GM19397 (cell line): Measurements from ENCODE around the gene PPP1R12B.
"Not testable (repeated sequence)": the region's sequence is repeated elsewhere in the genome, so short reads cannot be mapped to it uniquely, and the experiment has no call there.

Source experiments
- ATAC-seq: cut with Tn5 transposase; IDR thresholded peaks from one replicate; pipeline ENCODE4 v1.9.1; 2021; ENCODE audit warnings: mild to moderate bottlenecking, moderate library complexity; ENCODE audit not compliant: unreplicated experiment

Gene PPP1R12B

GRCh38 chr1:202480640-202481039 is 132.1 kb downstream of the PPP1R12B start:
- not testable (repeated sequence) for ATAC-seq

GRCh38 chr1:202483362-202483761 is 134.9 kb downstream of the PPP1R12B start:
- ATAC-seq, result not testable (repeated sequence)

- ATAC-seq, result not testable (repeated sequence)
These were observed 135.5 kb downstream of the PPP1R12B start for GRCh38 chr1:202484032-202484431.

GRCh38 chr1:202484820-202485219 is 136.3 kb downstream of the PPP1R12B start:
- not testable (repeated sequence) for ATAC-seq

GRCh38 chr1:202488178-202488649 is 139.7 kb downstream of the PPP1R12B start:
- ATAC-seq, result not testable (repeated sequence)

- ATAC-seq, result not testable (repeated sequence)
These were observed 140.6 kb downstream of the PPP1R12B start for GRCh38 chr1:202489101-202489500.

GRCh38 chr1:202493112-202493511 is 144.6 kb downstream of the PPP1R12B start:
- not testable (repeated sequence) for ATAC-seq

- ATAC-seq, result no peak
These were observed 150.0 kb downstream of the PPP1R12B start for GRCh38 chr1:202498542-202498941.

GRCh38 chr1:202499997-202500396 is 151.5 kb downstream of the PPP1R12B start:
- ATAC-seq, result not testable (repeated sequence)

- ATAC-seq, result no peak
These were observed 152.8 kb downstream of the PPP1R12B start for GRCh38 chr1:202501281-202501680.

- no peak for ATAC-seq
These were observed 156.9 kb downstream of the PPP1R12B start for GRCh38 chr1:202505356-202505755.

GRCh38 chr1:202505880-202506575 is 157.5 kb downstream of the PPP1R12B start:
- not testable (repeated sequence) for ATAC-seq

GRCh38 chr1:202508863-202509262 is 160.4 kb downstream of the PPP1R12B start:
- not testable (repeated sequence) for ATAC-seq

GRCh38 chr1:202513875-202514274 is 165.4 kb downstream of the PPP1R12B start:
- peak; percentile 52 for ATAC-seq

GRCh38 chr1:202516434-202516877 is 168.0 kb downstream of the PPP1R12B start:
- ATAC-seq, result no peak

GRCh38 chr1:202517146-202517545 is 168.6 kb downstream of the PPP1R12B start:
- not testable (repeated sequence) for ATAC-seq

- ATAC-seq, result not testable (repeated sequence)
These were observed 169.7 kb downstream of the PPP1R12B start for GRCh38 chr1:202518180-202518579.

- not testable (repeated sequence) for ATAC-seq
These were observed 170.4 kb downstream of the PPP1R12B start for GRCh38 chr1:202518905-202519304.

- not testable (repeated sequence) for ATAC-seq
These were observed 171.8 kb downstream of the PPP1R12B start for GRCh38 chr1:202520129-202520856.

GRCh38 chr1:202520857-202521216 is 172.3 kb downstream of the PPP1R12B start:
- ATAC-seq, result not testable (repeated sequence)

- ATAC-seq, result not testable (repeated sequence)
These were observed 173.0 kb downstream of the PPP1R12B start for GRCh38 chr1:202521484-202521883.

GRCh38 chr1:202521886-202522285 is 173.4 kb downstream of the PPP1R12B start:
- no peak for ATAC-seq
